HG02610 (cell line): ENCODE measurements around the gene NAPA.
A peak's percentile ranks its signal among the peaks of the same experiment; 100 is the strongest.

Experiments used
- ATAC-seq: cut with Tn5 transposase; IDR thresholded peaks from one replicate; pipeline ENCODE4 v1.9.1; 2021; ENCODE audit warnings: mild to moderate bottlenecking, moderate library complexity; ENCODE audit not compliant: unreplicated experiment

Gene NAPA

GRCh38 chr19:47514869-47515588 lies at the start of gene NAPA:
Gene NAPA, minus strand, starts transcription at chr19:47515063. Its CDS starts 123 bp downstream, at chr19:47514940.
- peak; percentile 82 for ATAC-seq

GRCh38 chr19:47564081-47564480 lies 49.2 kb upstream of the NAPA start:
- ATAC-seq: no peak

- no peak for ATAC-seq
Observed at GRCh38 chr19:47561440-47562057, 46.7 kb upstream of the NAPA start.

GRCh38 chr19:47560999-47561398 lies 46.1 kb upstream of the NAPA start:
- ATAC-seq: no peak

GRCh38 chr19:47550129-47550528 lies 35.3 kb upstream of the NAPA start:
- no peak for ATAC-seq

GRCh38 chr19:47549261-47549862 lies 34.5 kb upstream of the NAPA start:
- ATAC-seq: no peak

- no peak for ATAC-seq
Observed at GRCh38 chr19:47547199-47547598, 32.3 kb upstream of the NAPA start.

- no peak for ATAC-seq
Observed at GRCh38 chr19:47545061-47545948, 30.4 kb upstream of the NAPA start.

- ATAC-seq: no peak
Observed at GRCh38 chr19:47544476-47544875, 29.6 kb upstream of the NAPA start.

GRCh38 chr19:47544075-47544474 lies 29.2 kb upstream of the NAPA start:
- no peak for ATAC-seq

GRCh38 chr19:47542030-47542475 lies 27.2 kb upstream of the NAPA start:
- ATAC-seq: no peak

- ATAC-seq: no peak
Observed at GRCh38 chr19:47541518-47541917, 26.7 kb upstream of the NAPA start.

GRCh38 chr19:47540748-47541147 lies 25.9 kb upstream of the NAPA start:
- ATAC-seq: no peak

GRCh38 chr19:47539747-47540311 lies 25.0 kb upstream of the NAPA start:
- no peak for ATAC-seq

- ATAC-seq: no peak
Observed at GRCh38 chr19:47538812-47539211, 23.9 kb upstream of the NAPA start.

GRCh38 chr19:47537493-47537892 lies 22.6 kb upstream of the NAPA start:
- ATAC-seq: no peak

- no peak for ATAC-seq
Observed at GRCh38 chr19:47534628-47535027, 19.8 kb upstream of the NAPA start.

- ATAC-seq: no peak
Observed at GRCh38 chr19:47531640-47532387, 17.0 kb upstream of the NAPA start.

GRCh38 chr19:47529018-47529742 lies 14.3 kb upstream of the NAPA start:
- no peak for ATAC-seq
